OCI-LY1 (cell line): ENCODE data around the gene CHPF.

Source experiments
- H2AFZ ChIP-seq: fragments of 200-600 bp; sonication (generic), shearing (Covaris generic); 2 replicates; pipeline ENCODE4 v1.6.0; 2014; ENCODE audit warnings: antibody characterized with exemption, mild to moderate bottlenecking, low read length
- H3F3A ChIP-seq: fragments of 200-600 bp; sonication (generic), shearing (Covaris generic); 2 replicates; pipeline ENCODE4 v1.6.0; 2014; ENCODE audit warnings: mild to moderate bottlenecking, antibody characterized with exemption, low read length, moderate library complexity; ENCODE audit not compliant: insufficient read depth
- H3K27ac ChIP-seq: fragments of 200-600 bp; sonication (generic); 2 replicates; pipeline ENCODE4 v1.5.1; 2014; ENCODE audit warnings: low read length, mixed run types, mild to moderate bottlenecking, low read depth; ENCODE audit not compliant: poor library complexity, severe bottlenecking
- H3K27me3 ChIP-seq: fragments of 200-600 bp; sonication (generic); 2 replicates; pipeline ENCODE4 v1.6.0; 2014; ENCODE audit warnings: antibody characterized with exemption, mild to moderate bottlenecking, low read length, moderate library complexity; ENCODE audit not compliant: insufficient read depth
- H3K36me3 ChIP-seq: fragments of 200-600 bp; sonication (generic); 2 replicates; pipeline ENCODE4 v1.6.1; 2014; ENCODE audit warnings: mild to moderate bottlenecking, antibody characterized with exemption, low read length, moderate library complexity, mixed read lengths; ENCODE audit not compliant: insufficient read depth
- H3K4me1 ChIP-seq: fragments of 200-600 bp; sonication (generic); 2 replicates; pipeline ENCODE4 v1.5.1; 2014; ENCODE audit warnings: mild to moderate bottlenecking, low read length, moderate library complexity; ENCODE audit not compliant: insufficient read depth, severe bottlenecking
- H3K4me2 ChIP-seq: fragments of 200-600 bp; sonication (generic), shearing (Covaris generic); 2 replicates; pipeline ENCODE4 v1.6.1; 2014; ENCODE audit warnings: low read length
- H3K4me3 ChIP-seq: fragments of 200-600 bp; sonication (generic); 2 replicates; pipeline ENCODE4 v1.5.1; 2014; ENCODE audit warnings: low read length, low read depth, mild to moderate bottlenecking, mixed read lengths; ENCODE audit not compliant: poor library complexity, severe bottlenecking
- H3K79me2 ChIP-seq: fragments of 200-600 bp; shearing (Covaris generic); 2 replicates; pipeline ENCODE4 v1.6.1; 2016; ENCODE audit warnings: mixed run types, low read length, mixed read lengths; ENCODE audit not compliant: insufficient read depth
- H3K9ac ChIP-seq: fragments of 200-600 bp; sonication (generic), shearing (Covaris generic); 2 replicates; pipeline ENCODE4 v1.6.1; 2014; ENCODE audit warnings: mild to moderate bottlenecking, low read length, mixed read lengths
- H3K9me2 ChIP-seq: fragments of 200-600 bp; sonication (generic), shearing (Covaris generic); 2 replicates; pipeline ENCODE4 v1.6.1; 2014; ENCODE audit warnings: low read depth, mild to moderate bottlenecking, low read length, mixed read lengths
- H3K9me3 ChIP-seq: fragments of 200-600 bp; shearing (Covaris generic); 2 replicates; pipeline ENCODE4 v1.6.1; 2014; ENCODE audit warnings: low read length, mixed read lengths
- H4K20me1 ChIP-seq: fragments of 200-600 bp; sonication (generic), shearing (Covaris generic); 2 replicates; pipeline ENCODE4 v1.6.0; 2016; ENCODE audit warnings: mild to moderate bottlenecking, low read length; ENCODE audit not compliant: insufficient read depth
- EZH2 ChIP-seq: fragments of 200-600 bp; sonication (generic), shearing (Covaris generic); IDR thresholded peaks from 2 replicates; pipeline ENCODE4 v1.8.0; 2017; ENCODE audit warnings: borderline replicate concordance, mixed run types, mild to moderate bottlenecking, antibody characterized with exemption, low read length, moderate library complexity, mixed read lengths
- TF ChIP-seq, protein P1 (sequence below): fragments of 200-600 bp; sonication (generic), shearing (Covaris generic); IDR thresholded peaks from 2 replicates; pipeline ENCODE4 v1.5.1; 2017; ENCODE audit warnings: mild to moderate bottlenecking, antibody characterized with exemption, low read length, moderate library complexity, mixed read lengths

The CHPF gene

DNA sequence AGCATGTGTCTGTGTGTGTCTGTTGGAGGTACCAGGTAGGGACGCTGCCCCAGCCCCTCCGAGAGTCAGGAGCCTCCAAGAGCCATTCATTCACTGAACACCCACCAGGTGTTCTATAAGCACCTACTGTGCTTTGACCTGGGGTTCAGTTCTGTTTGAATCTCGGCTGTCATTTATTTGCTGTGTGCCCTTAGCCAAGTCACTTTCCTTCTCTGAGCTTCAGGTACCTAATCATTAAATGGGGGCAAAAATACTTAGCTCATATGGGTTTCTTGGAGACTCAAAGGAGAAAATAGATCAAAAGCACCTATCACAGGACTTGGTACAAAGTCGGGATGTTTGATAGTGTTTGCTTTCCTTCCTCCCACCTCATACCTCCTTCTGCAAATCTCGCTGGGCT is 16.1 kb downstream of the CHPF start:
- Histone ChIP-seq H3K9me3 (no peaks in the 10 kb centered on the region), H3K4me1 (no peaks in the 10 kb centered on the region), H3K79me2 (no peaks in the 10 kb centered on the region), H4K20me1 (no peaks in the 10 kb centered on the region), H3K9ac (no peak overlapping the region), H3F3A (no peaks in the 10 kb centered on the region), H3K4me3 (no peak overlapping the region), H3K27ac (no peak overlapping the region), H2AFZ (no peak overlapping the region), H3K9me2 (no peaks in the 10 kb centered on the region), H3K36me3 (no peaks in the 10 kb centered on the region), H3K4me2 (no peak overlapping the region), H3K27me3 (peaks cover 6% of the 10 kb centered on the region; the same call in 1 of the 2 replicates)
- no peak for TF ChIP-seq EZH2
- TF ChIP-seq, protein P1, sequence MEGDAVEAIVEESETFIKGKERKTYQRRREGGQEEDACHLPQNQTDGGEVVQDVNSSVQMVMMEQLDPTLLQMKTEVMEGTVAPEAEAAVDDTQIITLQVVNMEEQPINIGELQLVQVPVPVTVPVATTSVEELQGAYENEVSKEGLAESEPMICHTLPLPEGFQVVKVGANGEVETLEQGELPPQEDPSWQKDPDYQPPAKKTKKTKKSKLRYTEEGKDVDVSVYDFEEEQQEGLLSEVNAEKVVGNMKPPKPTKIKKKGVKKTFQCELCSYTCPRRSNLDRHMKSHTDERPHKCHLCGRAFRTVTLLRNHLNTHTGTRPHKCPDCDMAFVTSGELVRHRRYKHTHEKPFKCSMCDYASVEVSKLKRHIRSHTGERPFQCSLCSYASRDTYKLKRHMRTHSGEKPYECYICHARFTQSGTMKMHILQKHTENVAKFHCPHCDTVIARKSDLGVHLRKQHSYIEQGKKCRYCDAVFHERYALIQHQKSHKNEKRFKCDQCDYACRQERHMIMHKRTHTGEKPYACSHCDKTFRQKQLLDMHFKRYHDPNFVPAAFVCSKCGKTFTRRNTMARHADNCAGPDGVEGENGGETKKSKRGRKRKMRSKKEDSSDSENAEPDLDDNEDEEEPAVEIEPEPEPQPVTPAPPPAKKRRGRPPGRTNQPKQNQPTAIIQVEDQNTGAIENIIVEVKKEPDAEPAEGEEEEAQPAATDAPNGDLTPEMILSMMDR = no peak

DNA sequence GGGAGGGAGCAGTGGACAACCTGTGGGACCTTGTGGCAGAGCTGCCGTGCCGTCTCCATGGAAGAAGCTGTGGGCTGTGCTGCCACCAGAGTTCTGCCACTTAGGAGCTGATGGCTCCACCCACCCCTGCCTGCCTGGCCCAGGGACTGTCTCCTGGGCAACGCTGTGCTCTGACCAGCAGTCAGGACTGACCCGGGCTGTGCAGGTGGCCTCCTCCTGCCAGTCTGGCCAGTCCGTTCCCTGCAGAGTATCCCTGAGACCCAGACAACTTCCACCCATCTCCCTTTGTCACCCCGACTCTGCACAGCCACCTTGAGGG is 16.6 kb downstream of the CHPF start:
- H3F3A ChIP-seq = no peaks in the 10 kb centered on the region
- H3K9me3 ChIP-seq = no peaks in the 10 kb centered on the region
- no peaks in the 10 kb centered on the region for H3K79me2 ChIP-seq
- H3K9ac ChIP-seq = no peak overlapping the region
- H3K4me2 ChIP-seq = no peak overlapping the region
- no peak overlapping the region for H3K4me3 ChIP-seq
- TF ChIP-seq, protein P1 = no peak
- H3K4me1 ChIP-seq = no peaks in the 10 kb centered on the region
- H3K27me3 ChIP-seq = peaks cover 6% of the 10 kb centered on the region; the same call in 1 of the 2 replicates
- no peak overlapping the region for H3K27ac ChIP-seq
- no peak overlapping the region for H2AFZ ChIP-seq
- H3K36me3 ChIP-seq = no peaks in the 10 kb centered on the region
- H3K9me2 ChIP-seq = no peaks in the 10 kb centered on the region
- H4K20me1 ChIP-seq = no peaks in the 10 kb centered on the region

DNA sequence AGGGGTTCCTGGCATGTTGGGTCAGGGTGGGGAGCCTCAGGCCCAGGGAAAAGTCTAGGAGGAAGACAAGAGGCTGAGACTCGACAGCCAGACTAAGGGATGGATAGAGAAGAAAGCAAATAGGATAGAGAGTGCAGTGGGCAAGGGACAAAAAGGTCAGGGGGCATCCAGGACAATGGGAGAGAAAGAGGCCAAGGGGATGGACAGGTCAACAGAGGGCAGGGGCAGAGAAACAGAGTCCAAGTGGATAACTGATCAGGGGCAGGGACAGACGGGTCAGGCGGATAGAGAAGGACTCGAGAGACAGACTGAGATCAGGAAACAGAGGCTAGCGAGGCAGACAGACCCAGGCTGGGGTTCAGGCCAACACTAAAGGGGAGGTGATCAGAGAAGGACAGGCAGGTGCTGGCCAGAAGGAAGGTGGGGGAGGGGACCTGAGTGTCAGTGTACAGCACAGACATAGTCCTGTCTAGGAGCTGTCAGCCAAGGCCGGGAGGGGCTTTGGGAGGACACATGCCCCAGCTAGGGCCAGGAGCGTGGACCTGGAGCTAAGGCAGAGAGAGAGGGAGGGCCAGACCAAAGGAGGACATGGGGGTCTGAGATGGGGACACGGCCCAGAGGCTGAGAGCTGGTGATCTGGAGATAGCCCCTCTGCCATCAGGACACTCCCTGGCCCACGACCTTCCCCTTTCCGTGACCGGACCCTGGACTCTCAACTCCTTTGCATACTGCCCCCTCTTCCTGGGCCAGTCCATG is 17.1 kb downstream of the CHPF start:
- H4K20me1 ChIP-seq = no peaks in the 10 kb centered on the region
- no peak overlapping the region for H3K9ac ChIP-seq
- no peaks in the 10 kb centered on the region for H3K9me3 ChIP-seq
- no peaks in the 10 kb centered on the region for H3K79me2 ChIP-seq
- no peaks in the 10 kb centered on the region for H3K9me2 ChIP-seq
- no peaks in the 10 kb centered on the region for H3K36me3 ChIP-seq
- no peak overlapping the region for H3K27ac ChIP-seq
- H3K4me2 ChIP-seq = no peak overlapping the region
- TF ChIP-seq, protein P1 = no peak
- no peak for TF ChIP-seq EZH2
- H3K4me1 ChIP-seq = no peaks in the 10 kb centered on the region
- H3K27me3 ChIP-seq = peaks cover 6% of the 10 kb centered on the region; the same call in 1 of the 2 replicates
- H3K4me3 ChIP-seq = no peak overlapping the region
- no peak overlapping the region for H2AFZ ChIP-seq
- H3F3A ChIP-seq = no peaks in the 10 kb centered on the region
